GM23338 (cell line): ENCODE results near the gene TGM2. TPM values are rescaled to one million over a fixed set of nuclear protein-coding genes. Genes with fewer than 3 reads are reported as not detected.

Source experiments
- ATAC-seq: fragments of 200-7000 bp; cut with Tn5 transposase; 3 replicates; pipeline ENCODE4 v1.9.1; 2020
- DNase-seq: peaks from one replicate; pipeline ENCODE4 v3.0.0-alpha.2; 2015; ENCODE audit warnings: low spot score
- H2AFZ ChIP-seq: fragments of 200-600 bp; sonication (generic); 2 replicates; pipeline ENCODE4 v1.8.0; 2016; ENCODE audit warnings: antibody characterized with exemption, mild to moderate bottlenecking, moderate library complexity
- H3F3A ChIP-seq: fragments of 200-600 bp; sonication (generic); replicated peaks from 2 replicates; pipeline ENCODE4 v1.8.0; 2017; ENCODE audit warnings: antibody characterized with exemption, mixed run types, low read depth
- H3K27ac ChIP-seq: fragments of 200-600 bp; sonication (generic); 2 replicates; pipeline ENCODE4 v1.6.1; 2016; ENCODE audit warnings: low read depth
- H3K27me3 ChIP-seq: fragments of 200-600 bp; sonication (generic); 2 replicates; pipeline ENCODE4 v1.8.0; 2016; ENCODE audit warnings: mild to moderate bottlenecking, mixed run types, moderate library complexity; ENCODE audit not compliant: insufficient read depth
- H3K36me3 ChIP-seq: fragments of 200-600 bp; sonication (generic); 2 replicates; pipeline ENCODE4 v1.8.0; 2016; ENCODE audit warnings: mild to moderate bottlenecking; ENCODE audit not compliant: insufficient read depth
- H3K4me1 ChIP-seq: fragments of 200-600 bp; sonication (generic); 2 replicates; pipeline ENCODE4 v1.8.0; 2016; ENCODE audit warnings: mild to moderate bottlenecking, moderate library complexity; ENCODE audit not compliant: insufficient read depth
- H3K4me2 ChIP-seq: fragments of 200-600 bp; sonication (generic); 2 replicates; pipeline ENCODE4 v1.7.1; 2017; ENCODE audit warnings: mixed run types
- H3K4me3 ChIP-seq: fragments of 200-600 bp; sonication (generic); 2 replicates; pipeline ENCODE4 v1.6.1; 2016; ENCODE audit warnings: mixed run types
- H3K79me2 ChIP-seq: fragments of 200-600 bp; sonication (generic); replicated peaks from 2 replicates; pipeline ENCODE4 v1.8.0; 2017; ENCODE audit warnings: mild to moderate bottlenecking; ENCODE audit not compliant: insufficient read depth
- H3K9me2 ChIP-seq: fragments of 200-600 bp; sonication (generic); 2 replicates; pipeline ENCODE4 v1.8.0; 2017; ENCODE audit not compliant: insufficient read depth
- H4K20me1 ChIP-seq: fragments of 200-600 bp; sonication (generic); replicated peaks from 2 replicates; pipeline ENCODE4 v1.8.0; 2017; ENCODE audit warnings: mild to moderate bottlenecking; ENCODE audit not compliant: insufficient read depth
- H3K27ac Mint-ChIP-seq: 2 replicates; pipeline ENCODE4 v1.8.0; 2020; ENCODE audit warnings: inconsistent platforms, mild to moderate bottlenecking, moderate library complexity, mixed read lengths
- H3K27me3 Mint-ChIP-seq: 3 replicates; pipeline ENCODE4 v1.8.0; 2022; ENCODE audit warnings: low read depth, mild to moderate bottlenecking, moderate library complexity, mixed read lengths, inconsistent platforms; ENCODE audit not compliant: insufficient read depth, poor library complexity
- H3K36me3 Mint-ChIP-seq: 3 replicates; pipeline ENCODE4 v1.8.0; 2021; ENCODE audit warnings: low read depth, mild to moderate bottlenecking, inconsistent platforms, moderate library complexity, mixed read lengths
- H3K4me1 Mint-ChIP-seq: 3 replicates; pipeline ENCODE4 v1.8.0; 2020; ENCODE audit warnings: mild to moderate bottlenecking, inconsistent platforms, mixed read lengths
- H3K4me3 Mint-ChIP-seq: 3 replicates; pipeline ENCODE4 v1.8.0; 2021; ENCODE audit warnings: moderate library complexity, mild to moderate bottlenecking, inconsistent platforms, mixed read lengths
- H3K9me3 Mint-ChIP-seq: 3 replicates; pipeline ENCODE4 v1.8.0; 2020; ENCODE audit warnings: moderate library complexity, mild to moderate bottlenecking, inconsistent platforms, mixed read lengths
- CREB1 ChIP-seq: fragments of 250-450 bp; sonication (Bioruptor Pico); IDR thresholded peaks from 2 replicates; pipeline ENCODE4 v1.5.0; 2020; ENCODE audit warnings: low read depth, mild to moderate bottlenecking, moderate library complexity
- ETS1 ChIP-seq: IDR thresholded peaks from 2 replicates; pipeline ENCODE4 v1.6.1; 2016; ENCODE audit warnings: antibody characterized with exemption
- EZH2 ChIP-seq: fragments of 200-600 bp; sonication (generic); IDR thresholded peaks from one replicate; pipeline ENCODE4 v1.8.0; 2017; ENCODE audit warnings: antibody characterized with exemption, mild to moderate bottlenecking, low read depth; ENCODE audit not compliant: unreplicated experiment
- EZH2phosphoT487 ChIP-seq: fragments of 200-600 bp; sonication (generic); IDR thresholded peaks from one replicate; pipeline ENCODE4 v1.8.1; 2018; ENCODE audit warnings: antibody characterized with exemption; ENCODE audit not compliant: unreplicated experiment
- JUNB ChIP-seq: IDR thresholded peaks from one replicate; pipeline ENCODE4 v1.6.1; 2016; ENCODE audit warnings: antibody characterized with exemption; ENCODE audit not compliant: unreplicated experiment
- NANOG ChIP-seq: IDR thresholded peaks from 2 replicates; pipeline ENCODE4 v1.6.1; 2016; ENCODE audit warnings: antibody characterized with exemption, borderline replicate concordance
- POLR2AphosphoS5 ChIP-seq: IDR thresholded peaks from 2 replicates; pipeline ENCODE4 v1.6.1; 2016; ENCODE audit warnings: antibody characterized with exemption, low read depth
- REST ChIP-seq: IDR thresholded peaks from one replicate; pipeline ENCODE4 v1.6.1; 2018; ENCODE audit warnings: antibody characterized with exemption; ENCODE audit not compliant: unreplicated experiment
- STAT1 ChIP-seq: IDR thresholded peaks from one replicate; pipeline ENCODE4 v1.6.1; 2016; ENCODE audit warnings: antibody characterized with exemption; ENCODE audit not compliant: unreplicated experiment
- ZNF114 ChIP-seq: fragments of 250-450 bp; sonication (Bioruptor Pico); IDR thresholded peaks from 2 replicates; pipeline ENCODE4 v1.5.0; 2020; ENCODE audit warnings: mild to moderate bottlenecking, moderate library complexity
- ZNF331 ChIP-seq: fragments of 250-450 bp; sonication (Bioruptor Pico); IDR thresholded peaks from 2 replicates; pipeline ENCODE4 v1.5.0; 2020; ENCODE audit warnings: low read depth, mild to moderate bottlenecking, moderate library complexity
- polyA plus RNA-seq: library from polyadenylated mRNA; unstranded; fragments of >200 nt; fragmentation: Nextera tagmentation; extraction: Ambion mirVana; gene quantifications from 2 replicates; pipeline ENCODE4 v1.2.1, GENCODE V29; 2016
- total RNA-seq: library from RNA; depleted of rRNA; stranded (reverse); fragments of >200 nt; shearing (Covaris generic); gene quantifications from 2 replicates; pipeline ENCODE4 v1.2.3, GENCODE V29; 2014
- TF ChIP-seq, protein P1 (sequence below), 2 experiments: fragments of 200-600 bp in 1 of 2; sonication (generic) in 1 of 2; conservative IDR thresholded peaks; 2 replicates each; pipeline versions ENCODE4 v1.5.1 to v1.6.1; 2016 to 2017; ENCODE audit warnings: antibody characterized with exemption in 2 of 2, low read depth in 2 of 2, mild to moderate bottlenecking in 2 of 2, moderate library complexity in 1 of 2

TGM2 gene
- total and polyA plus RNA-seq, 2 experiments from 2014 or later: 0.45 to 1.0 TPM

DNA sequence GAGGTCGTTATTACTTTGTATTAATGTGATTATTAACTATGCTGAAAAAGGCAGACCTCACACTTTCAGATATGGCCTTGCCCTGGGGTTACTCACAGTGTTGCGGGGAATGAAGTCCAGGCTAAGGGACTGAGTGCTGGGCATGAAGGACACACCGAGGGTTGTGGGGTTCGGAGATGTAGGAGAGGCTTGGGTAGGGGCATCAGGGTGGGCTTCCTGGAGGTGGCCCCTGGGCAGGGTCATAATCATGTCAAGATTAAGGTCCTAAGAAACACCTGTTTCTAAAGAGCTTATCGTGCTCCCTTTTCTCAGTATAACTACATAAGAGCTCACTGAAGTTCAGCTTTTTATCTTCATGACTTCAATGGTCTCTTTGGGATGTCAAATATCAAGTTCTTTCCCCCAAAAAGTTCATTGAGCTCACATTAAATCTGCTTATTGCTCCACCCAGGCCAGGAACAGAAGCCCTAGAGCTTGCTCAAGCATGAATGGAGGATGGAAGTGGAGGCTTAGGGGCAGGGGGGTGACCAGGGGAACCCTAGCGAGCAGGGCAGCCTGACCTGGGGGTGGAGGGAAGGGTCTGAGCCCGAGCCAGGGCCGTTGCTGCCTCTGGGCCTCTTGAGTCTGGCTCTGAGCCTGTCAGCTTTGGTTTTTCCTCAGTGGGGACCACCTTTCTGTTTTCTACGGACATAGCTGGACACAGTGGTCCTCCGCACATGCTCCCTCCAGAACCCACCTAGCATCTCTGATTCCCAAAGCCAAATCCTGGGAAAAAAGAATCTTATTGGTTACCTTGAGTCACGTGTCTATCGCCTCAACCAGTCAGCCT lies 37.3 kb upstream of the TGM2 start (continued):
- TF ChIP-seq ETS1 (no peak), ZNF114 (CRISPR knock-in tag) (no peak), POLR2AphosphoS5 (no peak), EZH2phosphoT487 (no peak), REST (no peak), CREB1 (CRISPR knock-in tag) (no peak), EZH2 (no peak), ZNF331 (CRISPR knock-in tag) (no peak), NANOG (no peak), JUNB (no peak), STAT1 (no peak)

DNA sequence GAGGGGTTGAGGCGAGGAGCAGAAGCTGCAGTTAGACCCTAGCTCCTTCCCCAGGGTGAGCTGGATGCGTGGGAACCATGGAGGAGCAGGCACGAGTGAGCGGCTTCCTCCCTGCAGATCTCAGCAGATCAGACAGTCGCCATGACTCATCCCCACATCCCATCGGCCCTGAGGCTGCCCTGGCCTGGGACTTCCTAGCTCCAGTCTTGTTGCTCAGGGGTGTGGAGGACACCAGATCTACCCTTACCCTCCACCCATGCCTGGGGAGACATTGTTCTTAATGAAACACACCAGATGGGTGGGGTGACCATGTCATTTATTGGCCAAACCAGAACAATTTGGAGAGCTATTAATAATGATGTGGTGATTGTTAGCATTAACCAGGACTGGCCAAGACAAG lies 36.3 kb upstream of the TGM2 start:
- Histone ChIP-seq H4K20me1 (no peaks in the 10 kb centered on the region), H3K27me3 (no peaks in the 10 kb centered on the region), H3K36me3 (no peaks in the 10 kb centered on the region), H3K27ac (no peak overlapping the region), H3K4me2 (no peak overlapping the region), H3K79me2 (no peaks in the 10 kb centered on the region), H3K9me2 (no peaks in the 10 kb centered on the region), H3K4me1 (peaks cover 4% of the 10 kb centered on the region), H3K4me3 (no peak overlapping the region), H3F3A (no peaks in the 10 kb centered on the region), H2AFZ (no peak overlapping the region)
- H3K27ac Mint-ChIP-seq: no peak overlapping the region
- peaks cover 2% of the 10 kb centered on the region; the same call in 1 of the 3 replicates for H3K9me3 Mint-ChIP-seq
- H3K27me3 Mint-ChIP-seq: peaks cover 3% of the 10 kb centered on the region
- H3K4me1 Mint-ChIP-seq: 0 out of 3 replicates have a peak, but pooled peaks cover 4% of the 10 kb centered on the region
- H3K36me3 Mint-ChIP-seq: no peaks in the 10 kb centered on the region
- ATAC-seq (no peak), DNase-seq (no peak)
- H3K4me3 Mint-ChIP-seq: no peak overlapping the region
- TF ChIP-seq ZNF331 (CRISPR knock-in tag): no peak
- no peak for TF ChIP-seq POLR2AphosphoS5
- TF ChIP-seq CREB1 (CRISPR knock-in tag): no peak
- no peak for TF ChIP-seq EZH2
- TF ChIP-seq STAT1: no peak
- TF ChIP-seq, protein P1, sequence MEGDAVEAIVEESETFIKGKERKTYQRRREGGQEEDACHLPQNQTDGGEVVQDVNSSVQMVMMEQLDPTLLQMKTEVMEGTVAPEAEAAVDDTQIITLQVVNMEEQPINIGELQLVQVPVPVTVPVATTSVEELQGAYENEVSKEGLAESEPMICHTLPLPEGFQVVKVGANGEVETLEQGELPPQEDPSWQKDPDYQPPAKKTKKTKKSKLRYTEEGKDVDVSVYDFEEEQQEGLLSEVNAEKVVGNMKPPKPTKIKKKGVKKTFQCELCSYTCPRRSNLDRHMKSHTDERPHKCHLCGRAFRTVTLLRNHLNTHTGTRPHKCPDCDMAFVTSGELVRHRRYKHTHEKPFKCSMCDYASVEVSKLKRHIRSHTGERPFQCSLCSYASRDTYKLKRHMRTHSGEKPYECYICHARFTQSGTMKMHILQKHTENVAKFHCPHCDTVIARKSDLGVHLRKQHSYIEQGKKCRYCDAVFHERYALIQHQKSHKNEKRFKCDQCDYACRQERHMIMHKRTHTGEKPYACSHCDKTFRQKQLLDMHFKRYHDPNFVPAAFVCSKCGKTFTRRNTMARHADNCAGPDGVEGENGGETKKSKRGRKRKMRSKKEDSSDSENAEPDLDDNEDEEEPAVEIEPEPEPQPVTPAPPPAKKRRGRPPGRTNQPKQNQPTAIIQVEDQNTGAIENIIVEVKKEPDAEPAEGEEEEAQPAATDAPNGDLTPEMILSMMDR (conservative IDR thresholded peaks at IDR 0.05; ENCODE audit: low read depth in 2 of 2): no peak
- TF ChIP-seq EZH2phosphoT487: no peak
- no peak for TF ChIP-seq ZNF114 (CRISPR knock-in tag)
